Measurements from ENCODE around the gene SYK. TPM values are rescaled to one million over a fixed set of nuclear protein-coding genes. Genes with fewer than 3 reads are reported as not detected.

The SYK gene
- total RNA-seq, 1 donor from 2014 or later, result 88.9 TPM

DNA sequence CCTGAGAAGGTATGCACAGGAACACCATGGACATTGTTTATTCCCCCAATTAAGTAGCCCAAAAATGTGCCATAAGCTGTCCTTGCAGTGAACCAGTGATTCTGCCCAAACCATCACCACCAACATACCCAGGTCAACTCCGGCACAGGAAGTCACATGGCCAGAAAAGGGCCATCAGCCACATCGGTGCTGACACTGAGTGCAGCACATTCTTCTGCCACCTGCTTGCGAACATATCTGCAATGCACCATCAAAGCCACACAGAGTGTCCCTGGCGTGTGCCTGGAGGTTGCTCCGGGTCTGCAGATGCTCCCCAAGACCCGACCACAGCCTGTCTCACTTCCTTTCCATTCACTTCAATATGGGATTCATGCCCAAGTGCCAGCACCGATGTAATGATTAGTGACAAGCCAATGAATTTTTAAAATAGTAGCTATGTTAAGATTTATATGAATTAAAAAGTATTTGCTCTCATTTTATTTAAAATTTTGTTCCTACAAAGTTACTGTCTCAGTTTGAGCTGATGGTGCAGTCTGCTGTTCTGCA is 37.6 kb downstream of the SYK start:
- H3K9me3 ChIP-seq, result no peaks in the 10 kb centered on the region
- DNase-seq (no peak), ATAC-seq (no peak)
- no peak overlapping the region for H3K27ac ChIP-seq
- H3K36me3 ChIP-seq, result peaks cover 5% of the 10 kb centered on the region
- H3K27me3 ChIP-seq (ENCODE audit: low read depth), result no peaks in the 10 kb centered on the region
- intact Hi-C loops (cut with DNase I), result no loop called here
- peaks cover 7% of the 10 kb centered on the region for H3K4me1 ChIP-seq
- TF ChIP-seq, protein P1, sequence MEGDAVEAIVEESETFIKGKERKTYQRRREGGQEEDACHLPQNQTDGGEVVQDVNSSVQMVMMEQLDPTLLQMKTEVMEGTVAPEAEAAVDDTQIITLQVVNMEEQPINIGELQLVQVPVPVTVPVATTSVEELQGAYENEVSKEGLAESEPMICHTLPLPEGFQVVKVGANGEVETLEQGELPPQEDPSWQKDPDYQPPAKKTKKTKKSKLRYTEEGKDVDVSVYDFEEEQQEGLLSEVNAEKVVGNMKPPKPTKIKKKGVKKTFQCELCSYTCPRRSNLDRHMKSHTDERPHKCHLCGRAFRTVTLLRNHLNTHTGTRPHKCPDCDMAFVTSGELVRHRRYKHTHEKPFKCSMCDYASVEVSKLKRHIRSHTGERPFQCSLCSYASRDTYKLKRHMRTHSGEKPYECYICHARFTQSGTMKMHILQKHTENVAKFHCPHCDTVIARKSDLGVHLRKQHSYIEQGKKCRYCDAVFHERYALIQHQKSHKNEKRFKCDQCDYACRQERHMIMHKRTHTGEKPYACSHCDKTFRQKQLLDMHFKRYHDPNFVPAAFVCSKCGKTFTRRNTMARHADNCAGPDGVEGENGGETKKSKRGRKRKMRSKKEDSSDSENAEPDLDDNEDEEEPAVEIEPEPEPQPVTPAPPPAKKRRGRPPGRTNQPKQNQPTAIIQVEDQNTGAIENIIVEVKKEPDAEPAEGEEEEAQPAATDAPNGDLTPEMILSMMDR (IDR thresholded peaks at IDR 0.05), result no peak
- H3K4me3 ChIP-seq, result no peak overlapping the region

- Histone ChIP-seq H3K36me3 (peaks cover 18% of the 10 kb centered on the region), H3K27me3 (ENCODE audit: low read depth) (no peaks in the 10 kb centered on the region), H3K4me3 (no peak overlapping the region), H3K9me3 (no peaks in the 10 kb centered on the region), H3K27ac (no peak overlapping the region), H3K4me1 (no peaks in the 10 kb centered on the region)
- no peak for ATAC-seq
- intact Hi-C loops (cut with DNase I), result no loop called here
- no peak for DNase-seq
- TF ChIP-seq, protein P1 (IDR thresholded peaks at IDR 0.05), result no peak
These were observed 39.1 kb downstream of the SYK start for GRCh38 chr9:90840696-90841095.

GRCh38 chr9:90841213-90841612 is 39.6 kb downstream of the SYK start:
- intact Hi-C loops (cut with DNase I), result no loop called here
- Histone ChIP-seq H3K4me1 (no peaks in the 10 kb centered on the region), H3K27me3 (ENCODE audit: low read depth) (no peaks in the 10 kb centered on the region), H3K27ac (no peak overlapping the region), H3K4me3 (no peak overlapping the region), H3K36me3 (peaks cover 23% of the 10 kb centered on the region), H3K9me3 (no peaks in the 10 kb centered on the region)
- DNase-seq (no peak), ATAC-seq (no peak)
- TF ChIP-seq, protein P1 (IDR thresholded peaks at IDR 0.05), result no peak

GRCh38 chr9:90841615-90842014 is 40.0 kb downstream of the SYK start:
- TF ChIP-seq, protein P1 (IDR thresholded peaks at IDR 0.05), result no peak
- Histone ChIP-seq H3K4me3 (no peak overlapping the region), H3K27ac (no peak overlapping the region), H3K36me3 (peaks cover 27% of the 10 kb centered on the region), H3K4me1 (no peaks in the 10 kb centered on the region), H3K27me3 (ENCODE audit: low read depth) (no peaks in the 10 kb centered on the region), H3K9me3 (no peaks in the 10 kb centered on the region)
- no peak for ATAC-seq
- intact Hi-C loops (cut with DNase I), result no loop called here
- no peak for DNase-seq

DNA sequence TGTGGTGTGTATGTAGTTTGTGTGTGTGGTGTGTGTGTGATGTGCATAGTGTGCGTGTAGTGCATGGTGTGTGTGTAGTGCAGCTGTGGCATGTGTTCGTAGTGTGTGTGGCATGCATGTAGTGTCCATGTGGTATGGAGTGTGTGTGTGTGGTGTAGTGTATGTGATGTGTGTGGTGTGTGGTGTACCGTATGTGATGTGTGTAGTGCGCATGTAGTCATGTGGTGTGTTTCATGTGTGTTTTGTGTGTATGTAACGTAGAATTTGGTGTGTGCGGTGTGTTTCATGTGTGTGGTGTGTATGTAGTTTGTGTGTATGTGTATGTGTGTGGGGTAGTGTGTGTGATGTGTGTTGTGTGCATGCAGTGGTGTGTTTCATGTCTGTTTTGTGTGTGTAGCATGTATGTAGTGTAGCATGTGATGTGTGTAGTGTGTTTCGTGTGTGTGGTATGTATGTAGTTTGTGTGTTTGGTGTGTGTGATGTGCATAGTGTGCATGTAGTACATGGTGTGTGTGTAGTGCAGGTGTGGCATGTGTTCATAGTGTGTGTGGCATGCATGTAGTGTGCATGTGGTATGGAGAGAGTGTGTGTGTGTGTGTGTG is 40.7 kb downstream of the SYK start:
- DNase-seq, result no peak
- no peak overlapping the region for H3K27ac ChIP-seq
- no peaks in the 10 kb centered on the region for H3K9me3 ChIP-seq
- no peak for ATAC-seq
- no peaks in the 10 kb centered on the region for H3K27me3 ChIP-seq (ENCODE audit: low read depth)
- H3K4me3 ChIP-seq, result no peak overlapping the region
- intact Hi-C loops (cut with DNase I), result no loop called here
- H3K36me3 ChIP-seq, result peaks cover 33% of the 10 kb centered on the region
- no peaks in the 10 kb centered on the region for H3K4me1 ChIP-seq
- TF ChIP-seq, protein P1 (IDR thresholded peaks at IDR 0.05), result no peak
